Ovary (tissue), 3 donors: ENCODE data around the gene EFHD2.

Source experiments
- CTCF ChIP-seq, 3 donors: fragments of 450-650 bp in 2 of 3; fragments of 200-600 bp in 1 of 3; IDR thresholded peaks; one replicate each; pipeline versions ENCODE4 v1.5.1 to v1.8.0; 2016 to 2022; ENCODE audit warnings: antibody characterized with exemption in 3 of 3, mild to moderate bottlenecking in 1 of 3
- POLR2A ChIP-seq: fragments of 450-650 bp; IDR thresholded peaks from one replicate; pipeline ENCODE4 v1.6.1; 2017; ENCODE audit warnings: antibody characterized with exemption, mild to moderate bottlenecking, moderate library complexity
- donor health status: DM: no; HTN: no; CAD: no.

DNA sequence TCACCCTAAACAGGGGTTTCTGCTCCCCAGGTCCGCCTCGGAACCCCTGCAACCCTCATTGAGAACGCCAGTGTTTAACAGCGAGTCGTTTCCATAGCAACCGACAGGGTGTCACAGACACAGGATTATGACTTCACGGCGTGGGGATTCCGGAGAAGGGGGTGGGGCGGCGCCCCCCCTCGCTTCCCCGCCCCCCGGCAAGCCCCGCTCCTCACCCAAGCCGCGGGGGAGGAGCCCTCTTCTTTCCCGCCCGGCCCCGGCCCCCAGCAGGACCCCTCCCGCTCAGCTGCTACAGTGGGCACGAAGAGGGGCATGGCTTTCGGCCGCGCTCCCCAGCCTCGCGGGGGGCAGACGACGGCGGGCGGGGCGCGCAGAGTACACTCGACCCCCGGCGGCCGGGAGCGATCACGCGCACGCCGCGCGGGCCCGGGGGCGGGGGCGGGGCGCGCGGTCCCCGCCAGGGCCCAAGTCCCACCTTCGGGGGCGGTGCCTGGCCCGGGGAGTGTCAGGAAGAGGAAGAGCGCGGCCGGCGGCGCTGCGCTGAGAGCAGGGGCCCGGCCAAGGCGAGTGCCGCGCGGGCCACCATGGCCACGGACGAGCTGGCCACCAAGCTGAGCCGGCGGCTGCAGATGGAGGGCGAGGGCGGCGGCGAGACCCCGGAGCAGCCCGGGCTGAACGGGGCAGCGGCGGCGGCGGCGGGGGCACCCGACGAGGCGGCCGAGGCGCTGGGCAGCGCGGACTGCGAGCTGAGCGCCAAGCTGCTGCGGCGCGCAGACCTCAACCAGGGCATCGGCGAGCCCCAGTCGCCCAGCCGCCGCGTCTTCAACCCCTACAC is at the start of gene EFHD2:
- peak in 1 of 3 donors; percentile 19 for TF ChIP-seq CTCF (IDR thresholded peaks at IDR 0.05)
- TF ChIP-seq POLR2A: peak; percentile 74
